ENCODE measurements around the gene TDRD15. TPM values are rescaled to one million over a fixed set of nuclear protein-coding genes. Genes with fewer than 3 reads are reported as not detected.

The TDRD15 gene
- total and polyA plus RNA-seq, 2 of the 13 experiments (the other 11 are each of a cell fraction or from before 2014, with no cell fraction given), result 0.12 to 0.29 TPM

- Histone ChIP-seq H3K27me3 (ENCODE audit: control insufficient read depth in 1 of 2, insufficient read depth in 2 of 2, low read length in 2 of 2) (no peaks in the 10 kb centered on the region), H3K4me1 (ENCODE audit: insufficient read depth, low read length) (peaks cover 19% of the 10 kb centered on the region), H3K79me2 (ENCODE audit: insufficient read depth, low read length) (no peaks in the 10 kb centered on the region), H3K27ac (ENCODE audit: extremely low read length, insufficient read depth, low read length) (no peak overlapping the region), H3K36me3 (replicated peaks in 1 of 2; ENCODE audit: control insufficient read depth in 1 of 2, insufficient read depth in 2 of 2, low read length in 2 of 2) (no peaks in the 10 kb centered on the region), H3K9me3 (ENCODE audit: low read length) (no peaks in the 10 kb centered on the region), H3K4me2 (ENCODE audit: low read depth, low read length) (no peak overlapping the region), H3K4me3 (replicated peaks in 1 of 3; ENCODE audit: insufficient read depth in 1 of 3, low read depth in 2 of 3, low read length in 3 of 3) (no peak overlapping the region), H3K9ac (ENCODE audit: insufficient read depth, low read depth, low read length) (no peak overlapping the region), H2AFZ (ENCODE audit: low read length) (no peak overlapping the region), H4K20me1 (ENCODE audit: insufficient read depth, low read length) (no peaks in the 10 kb centered on the region)
- TF ChIP-seq ZNF616 (CRISPR knock-in tag; IDR thresholded peaks at IDR 0.05; ENCODE audit: low read depth), result no peak
- no peak for TF ChIP-seq POLR2AphosphoS2 (IDR thresholded peaks at IDR 0.05; ENCODE audit: low read depth, low read length)
- no peak for TF ChIP-seq ZNF138 (CRISPR knock-in tag; IDR thresholded peaks at IDR 0.05; ENCODE audit: low read depth)
- no peak for TF ChIP-seq ARID3A (IDR thresholded peaks at IDR 0.05; ENCODE audit: low read depth, low read length)
- TF ChIP-seq RAD21 (CRISPR knock-in tag; IDR thresholded peaks at IDR 0.05), result no peak
- TF ChIP-seq TBX2 (CRISPR knock-in tag; IDR thresholded peaks at IDR 0.05; ENCODE audit: borderline replicate concordance), result peak; percentile 26; the same call in 1 of the 2 replicates
- TF ChIP-seq ZBTB2 (CRISPR knock-in tag; IDR thresholded peaks at IDR 0.05; ENCODE audit: low read depth), result no peak
- intact Hi-C loops (cut with micrococcal nuclease; ENCODE audit: unreplicated experiment), result no loop called here
- CTCF ChIA-PET (ENCODE audit: low intra/inter-chr PET ratio, low total read pairs), result no interaction called here
- BruUV-seq (replicated peaks), result no TSS peak
- DNase-seq (ENCODE audit: low spot score) (no peak), FAIRE-seq (no peak), ATAC-seq (peak; percentile 17; the same call in 1 of the 3 replicates)
- in situ Hi-C loops (cut with HindIII; ENCODE audit: extremely low pct_ligation_motif_present, low pct_unique_long_range_greater_than_20kb), result loop anchor here (10.0 to 25.0 kb wide), 2 partner anchors 374 to 496 kb away; partner anchors contain the start of gene GDF7
- POLR2A ChIA-PET, result interaction anchor here (0.9 to 1.2 kb wide), 4 partner anchors 39 to 155 kb away, joined by 3 to 4 read pairs (median 4); no protein-coding TSS in a partner anchor
- 54% methylated on average over 2 of the region's 6 CpGs for whole genome bisulfite sequencing (ENCODE audit: low lambda C conversion rate)
Measured at GRCh38 chr2:21161122-21161521, 37.4 kb downstream of the TDRD15 start.

Data from HepG2 (cell line).